ENCODE measurements around the gene ZG16. TPM values are rescaled to one million over a fixed set of nuclear protein-coding genes. Genes with fewer than 3 reads are reported as not detected.
A peak's percentile ranks its signal among the peaks of the same experiment; 100 is the strongest.

ZG16 gene
- total and polyA plus RNA-seq, 7 donors, result 0.01 to 0.03 (median 0.01) TPM; not detected in 4

- no peak for DNase-seq
- Histone ChIP-seq H3K27ac (no peak overlapping the region), H3K27me3 (ENCODE audit: insufficient read depth in 3 of 3, low read length in 2 of 3) (no peaks in the 10 kb centered on the region), H3K36me3 (ENCODE audit: insufficient read depth in 1 of 2, low read depth in 1 of 2) (peaks cover 0 to 22% of the 10 kb centered on the region in 2 donors), H3K9me3 (no peaks in the 10 kb centered on the region), H3K4me1 (peaks cover 17% of the 10 kb centered on the region), H3K4me3 (no peak overlapping the region)
- ATAC-seq, result no peak
- TF ChIP-seq CTCF (IDR thresholded peaks at IDR 0.05), result no peak
- intact Hi-C loops (cut with DNase I), result loop anchor here in 1 of 2 donors (5.0 kb wide), 1 partner anchor 208 kb away; no protein-coding TSS in a partner anchor
- WGBS, 3 donors, result 97 to 99% (median 98%) methylated on average over 3 of the region's 3 CpGs
These were observed 16.2 kb downstream of the ZG16 start for GRCh38 chr16:29794231-29794710.

GRCh38 chr16:29802416-29802935, 24.4 kb downstream of the ZG16 start:
- Histone ChIP-seq H3K9me3 (no peaks in the 10 kb centered on the region), H3K36me3 (ENCODE audit: insufficient read depth in 1 of 2, low read depth in 1 of 2) (peaks cover 0 to 25% of the 10 kb centered on the region in 2 donors), H3K4me1 (peaks cover 15% of the 10 kb centered on the region), H3K4me3 (no peak overlapping the region), H3K27me3 (ENCODE audit: insufficient read depth in 3 of 3, low read length in 2 of 3) (no peaks in the 10 kb centered on the region), H3K27ac (peak overlapping the region; percentile 16)
- 93 to 95% (median 94%) methylated on average over 8 of the region's 8 CpGs for WGBS, 3 donors
- no peak for TF ChIP-seq CTCF (IDR thresholded peaks at IDR 0.05)
- DNase-seq (no peak), ATAC-seq (no peak)
- intact Hi-C loops (cut with DNase I), result no loop called here

GRCh38 chr16:29804020-29804419, 26.0 kb downstream of the ZG16 start:
- DNase-seq, result no peak

GRCh38 chr16:29804455-29805231, 26.6 kb downstream of the ZG16 start:
- Histone ChIP-seq H3K4me1 (peaks cover 37% of the 10 kb centered on the region), H3K36me3 (ENCODE audit: insufficient read depth in 1 of 2, low read depth in 1 of 2) (peaks cover 0 to 19% of the 10 kb centered on the region in 2 donors), H3K27ac (peak overlapping the region; percentile 97), H3K4me3 (peak overlapping the region; percentile 80), H3K9me3 (no peaks in the 10 kb centered on the region), H3K27me3 (ENCODE audit: insufficient read depth in 3 of 3, low read length in 2 of 3) (no peaks in the 10 kb centered on the region)
- peak; percentile 6 to 61 (median 44) for ATAC-seq
- 1 to 3% (median 2%) methylated on average over 18 to 26 of the region's 26 CpGs for WGBS, 3 donors
- peak; percentile 35 to 80 for DNase-seq
- TF ChIP-seq CTCF (IDR thresholded peaks at IDR 0.05), result no peak
- intact Hi-C loops (cut with DNase I), result loop anchor here in 1 of 2 donors (5.0 kb wide), 1 partner anchor 207 kb away; no protein-coding TSS in a partner anchor

More at GRCh38 chr16:29804020-29804419, 26.0 kb downstream of the ZG16 start:
- no peak for TF ChIP-seq CTCF (IDR thresholded peaks at IDR 0.05)
- peaks cover 31% of the 10 kb centered on the region for H3K4me1 ChIP-seq
- no peaks in the 10 kb centered on the region for H3K27me3 ChIP-seq (ENCODE audit: insufficient read depth in 3 of 3, low read length in 2 of 3)
- ATAC-seq, result no peak
- peaks cover 0 to 19% of the 10 kb centered on the region in 2 donors for H3K36me3 ChIP-seq (ENCODE audit: insufficient read depth in 1 of 2, low read depth in 1 of 2)
- H3K27ac ChIP-seq, result peak overlapping the region; percentile 97
- 66 to 74% (median 70%) methylated on average over 8 of the region's 8 CpGs for WGBS, 3 donors
- no peaks in the 10 kb centered on the region for H3K9me3 ChIP-seq
- intact Hi-C loops (cut with DNase I), result no loop called here
- peak overlapping the region; percentile 80 for H3K4me3 ChIP-seq

Data from psoas muscle (tissue), 8 donors.